DMS53 treated with DMSO at 0.1 percent for 48 hours (cell line): ENCODE measurements around the gene PIAS1.

Experiments
- DNase-seq: peaks from one replicate; lab custom pipeline; 2025; ENCODE audit not compliant: unreplicated experiment; lab: John Stamatoyannopoulos, UW

Gene PIAS1

GRCh38 chr15:68175526-68175925, 121.4 kb downstream of the PIAS1 start:
- DNase-seq = no peak

GRCh38 chr15:68176601-68177000, 122.5 kb downstream of the PIAS1 start:
- DNase-seq = no peak

GRCh38 chr15:68177742-68178141, 123.6 kb downstream of the PIAS1 start:
- DNase-seq = no peak

GRCh38 chr15:68183616-68184315, 129.7 kb downstream of the PIAS1 start:
- DNase-seq = no peak

GRCh38 chr15:68184616-68185480, 130.7 kb downstream of the PIAS1 start:
- no peak for DNase-seq

- no peak for DNase-seq
Observed at GRCh38 chr15:68186671-68187397, 132.7 kb downstream of the PIAS1 start.

- no peak for DNase-seq
Observed at GRCh38 chr15:68187559-68187958, 133.4 kb downstream of the PIAS1 start.

- DNase-seq = no peak
Observed at GRCh38 chr15:68188647-68189046, 134.5 kb downstream of the PIAS1 start.

- no peak for DNase-seq
Observed at GRCh38 chr15:68190048-68190447, 135.9 kb downstream of the PIAS1 start.

- no peak for DNase-seq
Observed at GRCh38 chr15:68191555-68191954, 137.4 kb downstream of the PIAS1 start.

GRCh38 chr15:68192117-68192516, 138.0 kb downstream of the PIAS1 start:
- DNase-seq = no peak

- DNase-seq = no peak
Observed at GRCh38 chr15:68192804-68193486, 138.8 kb downstream of the PIAS1 start.

- no peak for DNase-seq
Observed at GRCh38 chr15:68195336-68196112, 141.4 kb downstream of the PIAS1 start.

- DNase-seq = no peak
Observed at GRCh38 chr15:68196445-68197169, 142.5 kb downstream of the PIAS1 start.

GRCh38 chr15:68197170-68197492, 143.0 kb downstream of the PIAS1 start:
- no peak for DNase-seq

- DNase-seq = no peak
Observed at GRCh38 chr15:68197661-68198437, 143.7 kb downstream of the PIAS1 start.

GRCh38 chr15:68199340-68199739, 145.2 kb downstream of the PIAS1 start:
- DNase-seq = no peak

GRCh38 chr15:68200016-68200861, 146.1 kb downstream of the PIAS1 start:
- DNase-seq = no peak
